SK-N-SH (cell line): ENCODE results near the gene UROD. TPM values are rescaled to one million over a fixed set of nuclear protein-coding genes. Genes with fewer than 3 reads are reported as not detected.

ENCODE experiments used
- CTCF ChIA-PET: fragments of 300-600, 350-600 bp; formaldehyde crosslinking; extraction: SDS; loops from one replicate; lab custom pipeline; 2021; lab: Yijun Ruan, JAX
- POLR2A ChIA-PET: fragments of 350-600 bp; sonication (Branson Sonifier 250); formaldehyde crosslinking; extraction: SDS; loops from one replicate; lab custom pipeline; 2020; ENCODE audit warnings: antibody characterized with exemption, inconsistent platforms; lab: Yijun Ruan, JAX
- DNase-seq: peaks from one replicate; pipeline ENCODE4 v3.0.0; 2012
- H2AFZ ChIP-seq: fragments of 200-600 bp; sonication (generic); 2 replicates; pipeline ENCODE4 v1.8.1; 2016; ENCODE audit warnings: antibody characterized with exemption, mild to moderate bottlenecking, low read depth
- H3F3A ChIP-seq: fragments of 200-600 bp; sonication (generic); replicated peaks from 2 replicates; pipeline ENCODE3; 2016; ENCODE audit warnings: antibody characterized with exemption, mild to moderate bottlenecking; ENCODE audit not compliant: insufficient read depth
- H3K27ac ChIP-seq, 2 experiments: fragments of 200-500 bp in 1 of 2; fragments of 200-600 bp in 1 of 2; sonication (Bioruptor generic) in 1 of 2; sonication (generic), shearing (Covaris generic) in 1 of 2; 2 replicates each; pipeline versions ENCODE4 v1.5.1 to v1.6.1; 2014 to 2016; ENCODE audit warnings: low read depth in 2 of 2, inconsistent platforms in 1 of 2, low read length in 1 of 2, mild to moderate bottlenecking in 1 of 2, mixed read lengths in 1 of 2
- H3K27me3 ChIP-seq: fragments of 200-600 bp; sonication (generic), shearing (Covaris generic); 2 replicates; pipeline ENCODE4 v1.6.1; 2016; ENCODE audit warnings: mixed run types; ENCODE audit not compliant: insufficient read depth
- H3K36me3 ChIP-seq, 2 experiments: fragments of 200-500 bp in 1 of 2; fragments of 200-600 bp in 1 of 2; sonication (Bioruptor generic) in 1 of 2; sonication (generic) in 1 of 2; replicated peaks in 1 of 2; 2 replicates each; pipeline versions ENCODE3 to v1.5.1; 2014 to 2016; ENCODE audit warnings: low read length in 1 of 2, mild to moderate bottlenecking in 1 of 2; ENCODE audit not compliant: insufficient read depth in 2 of 2, control insufficient read depth in 1 of 2
- H3K4me1 ChIP-seq, 2 experiments: fragments of 200-500 bp in 1 of 2; fragments of 200-600 bp in 1 of 2; sonication (Bioruptor generic) in 1 of 2; sonication (generic), shearing (Covaris generic) in 1 of 2; 2 replicates each; pipeline versions ENCODE4 v1.5.1 to v1.6.1; 2014 to 2016; ENCODE audit warnings: low read depth in 1 of 2, low read length in 1 of 2, mixed run types in 1 of 2; ENCODE audit not compliant: insufficient read depth in 2 of 2, control insufficient read depth in 1 of 2
- H3K4me2 ChIP-seq: fragments of 200-600 bp; sonication (generic), shearing (Covaris generic); 2 replicates; pipeline ENCODE4 v1.6.1; 2017; ENCODE audit warnings: mixed run types
- H3K4me3 ChIP-seq, 2 experiments: fragments of 200-500 bp in 1 of 2; fragments of 200-600 bp in 1 of 2; sonication (Bioruptor generic) in 1 of 2; sonication (generic), shearing (Covaris generic) in 1 of 2; 2 replicates each; pipeline versions ENCODE4 v1.5.1 to v1.8.1; 2014 to 2016; ENCODE audit warnings: low read depth in 2 of 2, inconsistent platforms in 1 of 2, low read length in 1 of 2, mild to moderate bottlenecking in 1 of 2, mixed read lengths in 1 of 2, moderate library complexity in 1 of 2
- H3K79me2 ChIP-seq: fragments of 200-600 bp; sonication (generic); 2 replicates; pipeline ENCODE4 v1.8.1; 2017; ENCODE audit warnings: mild to moderate bottlenecking; ENCODE audit not compliant: insufficient read depth
- H3K9ac ChIP-seq: fragments of 200-600 bp; sonication (generic); 2 replicates; pipeline ENCODE4 v1.6.1; 2017; ENCODE audit warnings: mixed run types
- H3K9me2 ChIP-seq: fragments of 200-600 bp; sonication (generic); 2 replicates; pipeline ENCODE4 v1.6.1; 2017; ENCODE audit warnings: mixed run types
- H3K9me3 ChIP-seq: fragments of 200-600 bp; sonication (generic); 2 replicates; pipeline ENCODE4 v1.6.1; 2017; ENCODE audit warnings: mixed run types, mild to moderate bottlenecking, moderate library complexity
- H4K20me1 ChIP-seq: fragments of 200-600 bp; sonication (generic); 2 replicates; pipeline ENCODE4 v1.6.1; 2017; ENCODE audit warnings: mild to moderate bottlenecking, mixed run types; ENCODE audit not compliant: insufficient read depth
- CTCF ChIP-seq: fragments of 200-600 bp; sonication (generic); IDR thresholded peaks from 2 replicates; pipeline ENCODE4 v1.6.1; 2017; ENCODE audit warnings: antibody characterized with exemption, mild to moderate bottlenecking, moderate library complexity
- ELF1 ChIP-seq: IDR thresholded peaks from 2 replicates; pipeline ENCODE4 v1.4.0; 2012
- EZH2phosphoT487 ChIP-seq: fragments of 200-600 bp; sonication (generic); IDR thresholded peaks from 2 replicates; pipeline ENCODE4 v1.6.1; 2017; ENCODE audit warnings: low read depth, mixed run types, mild to moderate bottlenecking, antibody characterized with exemption, moderate library complexity, borderline replicate concordance
- FOSL2 ChIP-seq: IDR thresholded peaks from 2 replicates; pipeline ENCODE4 v1.4.0; 2012; ENCODE audit warnings: low read depth, mild to moderate bottlenecking, moderate library complexity, borderline replicate concordance
- GABPA ChIP-seq: IDR thresholded peaks from 2 replicates; pipeline ENCODE4 v1.4.0; 2012; ENCODE audit warnings: low read depth, mild to moderate bottlenecking
- IRF3 ChIP-seq: fragments of 150-350 bp; IDR thresholded peaks from 2 replicates; pipeline ENCODE4 v1.6.1; 2016; ENCODE audit warnings: mild to moderate bottlenecking, low read depth, low read length
- JUND ChIP-seq: IDR thresholded peaks from 2 replicates; pipeline ENCODE4 v1.4.0; 2012
- MAX ChIP-seq: IDR thresholded peaks from 2 replicates; pipeline ENCODE4 v1.4.0; 2012; ENCODE audit warnings: low read depth
- NRF1 ChIP-seq: IDR thresholded peaks from 2 replicates; pipeline ENCODE4 v1.6.1; 2012; ENCODE audit warnings: low read depth, mild to moderate bottlenecking, low read length
- POLR2AphosphoS5 ChIP-seq: IDR thresholded peaks from 2 replicates; pipeline ENCODE4 v1.6.1; 2012; ENCODE audit warnings: low read depth, low read length
- RAD21 ChIP-seq: IDR thresholded peaks from 2 replicates; pipeline ENCODE4 v1.6.1; 2012; ENCODE audit warnings: mild to moderate bottlenecking, low read length
- RCOR1 ChIP-seq: fragments of 150-350 bp; IDR thresholded peaks from 2 replicates; pipeline ENCODE4 v1.6.1; 2017; ENCODE audit warnings: antibody characterized with exemption, low read length
- REST ChIP-seq: IDR thresholded peaks from 2 replicates; pipeline ENCODE4 v1.6.1; 2012; ENCODE audit warnings: mild to moderate bottlenecking, low read depth, low read length, moderate library complexity
- RFX5 ChIP-seq: IDR thresholded peaks from 2 replicates; pipeline ENCODE4 v1.6.1; 2012; ENCODE audit warnings: mild to moderate bottlenecking, improper control_type of control experiment, low read length
- SIN3A ChIP-seq: IDR thresholded peaks from 2 replicates; pipeline ENCODE4 v1.6.1; 2012; ENCODE audit warnings: low read depth, mild to moderate bottlenecking, low read length, moderate library complexity, borderline replicate concordance
- SMC3 ChIP-seq: IDR thresholded peaks from 2 replicates; pipeline ENCODE4 v1.6.1; 2012; ENCODE audit warnings: low read depth, low read length, improper control_type of control experiment
- TAF1 ChIP-seq: IDR thresholded peaks from 2 replicates; pipeline ENCODE4 v1.6.1; 2012; ENCODE audit warnings: low read depth, mild to moderate bottlenecking, low read length, moderate library complexity, borderline replicate concordance
- TEAD4 ChIP-seq: IDR thresholded peaks from 2 replicates; pipeline ENCODE4 v1.4.0; 2012; ENCODE audit warnings: mild to moderate bottlenecking, borderline replicate concordance; ENCODE audit not compliant: insufficient read depth
- ZBTB33 ChIP-seq: IDR thresholded peaks from 2 replicates; pipeline ENCODE4 v1.4.0; 2012; ENCODE audit warnings: low read depth, borderline replicate concordance
- WGBS: methylation state at CpG from one replicate; pipeline ENCODE4 v1.1.6; 2017; ENCODE audit warnings: low lambda C conversion rate; 5-methylcytosine and 5-hydroxymethylcytosine counted together
- polyA plus RNA-seq, 3 experiments: library from polyadenylated mRNA; depleted of rRNA; stranded (reverse); fragments of >200 nt; gene quantifications; 2 replicates each; pipeline ENCODE4 v1.2.3, GENCODE V29; 2012

UROD gene
- polyA plus RNA-seq, 1 of the 3 experiments (the other 2 are of a cell fraction): 230 TPM

GRCh38 chr1:45043094-45043493, 31.0 kb downstream of the UROD start:
- Histone ChIP-seq H3K36me3 (no peaks in the 10 kb centered on the region), H3K4me3 (no peak overlapping the region), H3K9me2 (no peaks in the 10 kb centered on the region), H3K9ac (no peak overlapping the region), H3K4me2 (no peak overlapping the region), H3F3A (no peaks in the 10 kb centered on the region), H3K4me1 (no peaks in the 10 kb centered on the region), H4K20me1 (no peaks in the 10 kb centered on the region), H3K9me3 (no peaks in the 10 kb centered on the region), H3K27me3 (no peaks in the 10 kb centered on the region), H3K27ac (no peak overlapping the region), H3K79me2 (no peaks in the 10 kb centered on the region), H2AFZ (no peak overlapping the region)
- no peak for DNase-seq
- ChIA-PET POLR2A (no interaction called here), CTCF (interaction anchor here (1.2 to 1.3 kb wide), 2 partner anchors 12 to 450 kb away, joined by 3 to 5 read pairs; no protein-coding TSS in a partner anchor)
- WGBS: 46% methylated on average over 5 of the region's 5 CpGs
- no peak for TF ChIP-seq ZBTB33
- no peak for TF ChIP-seq RAD21
- TF ChIP-seq TAF1: no peak
- TF ChIP-seq RCOR1: no peak
- TF ChIP-seq GABPA: no peak
- no peak for TF ChIP-seq SMC3
- TF ChIP-seq RFX5: no peak
- no peak for TF ChIP-seq TEAD4
- no peak for TF ChIP-seq EZH2phosphoT487
- TF ChIP-seq ELF1: no peak
- no peak for TF ChIP-seq MAX
- no peak for TF ChIP-seq FOSL2
- no peak for TF ChIP-seq SIN3A
- TF ChIP-seq REST: no peak
- no peak for TF ChIP-seq JUND
- no peak for TF ChIP-seq POLR2AphosphoS5
- no peak for TF ChIP-seq CTCF
- TF ChIP-seq IRF3: no peak
- TF ChIP-seq NRF1: no peak
